Progenitor cell of endocrine pancreas (in vitro differentiated cells): ENCODE measurements around the gene MICU2. TPM values are rescaled to one million over a fixed set of nuclear protein-coding genes. Genes with fewer than 3 reads are reported as not detected.

Source experiments
- DNase-seq: peaks from one replicate; pipeline ENCODE4 v3.0.0; 2021; ENCODE audit warnings: low spot score; ENCODE audit not compliant: unreplicated experiment
- H3K27ac Mint-ChIP-seq: 2 replicates; pipeline ENCODE4 v1.8.0; 2021; ENCODE audit warnings: mild to moderate bottlenecking, moderate library complexity, mixed read lengths
- H3K27me3 Mint-ChIP-seq: 2 replicates; pipeline ENCODE4 v1.8.0; 2021; ENCODE audit warnings: mixed read lengths
- H3K36me3 Mint-ChIP-seq: 2 replicates; pipeline ENCODE4 v1.8.0; 2022; ENCODE audit warnings: mixed read lengths; ENCODE audit not compliant: insufficient read depth
- H3K4me1 Mint-ChIP-seq: 2 replicates; pipeline ENCODE4 v1.8.0; 2021; ENCODE audit warnings: low read depth, mixed read lengths
- H3K4me3 Mint-ChIP-seq: 2 replicates; pipeline ENCODE4 v1.8.0; 2021; ENCODE audit warnings: low read depth, mild to moderate bottlenecking, moderate library complexity, mixed read lengths
- H3K9me3 Mint-ChIP-seq: 2 replicates; pipeline ENCODE4 v1.8.0; 2021; ENCODE audit warnings: low read depth, mixed read lengths
- total RNA-seq: library from RNA; stranded (reverse); gene quantifications from 2 replicates; pipeline ENCODE4 v1.2.1, GENCODE V29; 2021
- TF ChIP-seq, protein P1 (sequence below): fragments of 200-600 bp; sonication (generic); IDR thresholded peaks from one replicate; pipeline ENCODE4 v1.5.0; 2021; ENCODE audit warnings: antibody characterized with exemption, mild to moderate bottlenecking; ENCODE audit not compliant: unreplicated experiment

Gene MICU2
- total RNA-seq, 1 donor from 2014 or later: 45.3 TPM

- Mint-ChIP-seq H3K27me3 (no peaks in the 10 kb centered on the region), H3K27ac (no peak overlapping the region), H3K9me3 (peaks cover 4% of the 10 kb centered on the region), H3K4me3 (no peak overlapping the region), H3K36me3 (peaks cover 23% of the 10 kb centered on the region), H3K4me1 (peaks cover 11% of the 10 kb centered on the region)
- TF ChIP-seq, protein P1, sequence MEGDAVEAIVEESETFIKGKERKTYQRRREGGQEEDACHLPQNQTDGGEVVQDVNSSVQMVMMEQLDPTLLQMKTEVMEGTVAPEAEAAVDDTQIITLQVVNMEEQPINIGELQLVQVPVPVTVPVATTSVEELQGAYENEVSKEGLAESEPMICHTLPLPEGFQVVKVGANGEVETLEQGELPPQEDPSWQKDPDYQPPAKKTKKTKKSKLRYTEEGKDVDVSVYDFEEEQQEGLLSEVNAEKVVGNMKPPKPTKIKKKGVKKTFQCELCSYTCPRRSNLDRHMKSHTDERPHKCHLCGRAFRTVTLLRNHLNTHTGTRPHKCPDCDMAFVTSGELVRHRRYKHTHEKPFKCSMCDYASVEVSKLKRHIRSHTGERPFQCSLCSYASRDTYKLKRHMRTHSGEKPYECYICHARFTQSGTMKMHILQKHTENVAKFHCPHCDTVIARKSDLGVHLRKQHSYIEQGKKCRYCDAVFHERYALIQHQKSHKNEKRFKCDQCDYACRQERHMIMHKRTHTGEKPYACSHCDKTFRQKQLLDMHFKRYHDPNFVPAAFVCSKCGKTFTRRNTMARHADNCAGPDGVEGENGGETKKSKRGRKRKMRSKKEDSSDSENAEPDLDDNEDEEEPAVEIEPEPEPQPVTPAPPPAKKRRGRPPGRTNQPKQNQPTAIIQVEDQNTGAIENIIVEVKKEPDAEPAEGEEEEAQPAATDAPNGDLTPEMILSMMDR: no peak
- DNase-seq: no peak
These were observed 64.3 kb downstream of the MICU2 start for GRCh38 chr13:21539687-21540086.

DNA sequence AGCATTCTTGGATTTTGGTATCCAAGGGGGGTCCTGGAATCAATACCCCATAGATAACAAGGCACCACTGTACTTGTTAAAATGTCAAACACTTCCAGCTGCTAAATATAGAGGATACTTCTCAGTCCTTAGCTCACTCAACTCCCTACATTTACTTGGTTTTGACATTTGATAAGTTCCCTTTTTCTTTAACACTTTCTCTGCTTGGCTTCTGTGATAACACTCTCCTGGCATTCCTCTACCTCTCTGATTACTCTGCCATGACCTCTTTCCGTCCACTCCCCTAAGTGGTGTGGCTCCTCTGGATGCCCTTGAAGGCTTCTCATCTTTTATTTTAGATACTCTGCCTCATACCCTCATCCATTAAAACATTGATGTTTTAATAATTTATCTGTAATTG, 65.2 kb downstream of the MICU2 start:
- no peak overlapping the region for H3K27ac Mint-ChIP-seq
- no peaks in the 10 kb centered on the region for H3K9me3 Mint-ChIP-seq
- H3K4me3 Mint-ChIP-seq: no peak overlapping the region
- H3K36me3 Mint-ChIP-seq: peaks cover 20% of the 10 kb centered on the region
- no peaks in the 10 kb centered on the region for H3K27me3 Mint-ChIP-seq
- DNase-seq: no peak
- H3K4me1 Mint-ChIP-seq: peaks cover 11% of the 10 kb centered on the region
- TF ChIP-seq, protein P1: no peak

DNA sequence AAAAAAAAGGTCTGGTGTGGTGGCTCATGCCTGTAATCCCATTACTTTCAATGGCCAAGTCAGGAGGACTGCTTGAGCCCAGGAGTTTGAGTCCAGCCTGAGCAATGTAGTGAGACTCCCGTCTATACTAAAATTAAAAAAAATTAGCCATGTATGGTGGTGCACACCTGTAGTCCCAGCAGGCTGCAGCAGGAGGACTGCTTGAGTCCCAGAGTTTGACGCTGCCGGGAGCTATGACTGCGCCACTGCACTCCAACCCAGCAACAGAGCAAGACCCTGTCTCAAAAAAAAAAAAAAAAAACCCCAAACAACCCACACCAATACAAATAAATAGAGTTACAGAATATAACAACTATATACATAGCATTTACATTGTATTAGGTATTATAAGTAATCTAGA, 65.7 kb downstream of the MICU2 start:
- no peak for DNase-seq
- Mint-ChIP-seq H3K27me3 (no peaks in the 10 kb centered on the region), H3K27ac (no peak overlapping the region), H3K9me3 (no peaks in the 10 kb centered on the region), H3K4me3 (no peak overlapping the region), H3K4me1 (peaks cover 11% of the 10 kb centered on the region), H3K36me3 (peaks cover 21% of the 10 kb centered on the region)
- TF ChIP-seq, protein P1: no peak

- Mint-ChIP-seq H3K27ac (no peak overlapping the region), H3K27me3 (no peaks in the 10 kb centered on the region), H3K9me3 (no peaks in the 10 kb centered on the region), H3K4me3 (no peak overlapping the region), H3K4me1 (peaks cover 11% of the 10 kb centered on the region), H3K36me3 (peaks cover 25% of the 10 kb centered on the region)
- DNase-seq: no peak
- TF ChIP-seq, protein P1: no peak
These were observed 66.9 kb downstream of the MICU2 start for GRCh38 chr13:21537105-21537504.

DNA sequence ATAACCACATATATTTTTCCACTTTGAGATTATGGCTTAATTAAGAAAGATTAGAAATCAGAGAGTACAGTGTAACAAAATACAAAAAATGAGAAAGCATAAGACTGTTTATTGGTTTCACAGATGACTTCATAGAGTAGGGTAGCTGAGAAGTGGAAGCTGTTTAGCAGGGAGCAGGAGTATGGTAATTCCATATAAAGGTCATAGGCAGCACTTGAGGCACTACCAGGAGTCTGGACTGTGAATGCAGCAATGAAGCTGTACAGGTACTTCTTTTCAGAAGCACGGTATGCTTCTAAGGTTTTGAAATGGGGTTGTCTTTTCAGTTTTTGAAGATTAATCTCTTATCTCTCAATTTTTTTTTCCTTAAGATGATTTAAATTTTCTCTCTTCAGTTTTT, 69.2 kb downstream of the MICU2 start:
- no peaks in the 10 kb centered on the region for H3K27me3 Mint-ChIP-seq
- H3K4me3 Mint-ChIP-seq: no peak overlapping the region
- peaks cover 11% of the 10 kb centered on the region for H3K4me1 Mint-ChIP-seq
- peaks cover 26% of the 10 kb centered on the region for H3K36me3 Mint-ChIP-seq
- DNase-seq: no peak
- TF ChIP-seq, protein P1: no peak
- no peaks in the 10 kb centered on the region for H3K9me3 Mint-ChIP-seq
- H3K27ac Mint-ChIP-seq: no peak overlapping the region
